ENCODE results near the gene SPTBN4.

Gene SPTBN4

DNA sequence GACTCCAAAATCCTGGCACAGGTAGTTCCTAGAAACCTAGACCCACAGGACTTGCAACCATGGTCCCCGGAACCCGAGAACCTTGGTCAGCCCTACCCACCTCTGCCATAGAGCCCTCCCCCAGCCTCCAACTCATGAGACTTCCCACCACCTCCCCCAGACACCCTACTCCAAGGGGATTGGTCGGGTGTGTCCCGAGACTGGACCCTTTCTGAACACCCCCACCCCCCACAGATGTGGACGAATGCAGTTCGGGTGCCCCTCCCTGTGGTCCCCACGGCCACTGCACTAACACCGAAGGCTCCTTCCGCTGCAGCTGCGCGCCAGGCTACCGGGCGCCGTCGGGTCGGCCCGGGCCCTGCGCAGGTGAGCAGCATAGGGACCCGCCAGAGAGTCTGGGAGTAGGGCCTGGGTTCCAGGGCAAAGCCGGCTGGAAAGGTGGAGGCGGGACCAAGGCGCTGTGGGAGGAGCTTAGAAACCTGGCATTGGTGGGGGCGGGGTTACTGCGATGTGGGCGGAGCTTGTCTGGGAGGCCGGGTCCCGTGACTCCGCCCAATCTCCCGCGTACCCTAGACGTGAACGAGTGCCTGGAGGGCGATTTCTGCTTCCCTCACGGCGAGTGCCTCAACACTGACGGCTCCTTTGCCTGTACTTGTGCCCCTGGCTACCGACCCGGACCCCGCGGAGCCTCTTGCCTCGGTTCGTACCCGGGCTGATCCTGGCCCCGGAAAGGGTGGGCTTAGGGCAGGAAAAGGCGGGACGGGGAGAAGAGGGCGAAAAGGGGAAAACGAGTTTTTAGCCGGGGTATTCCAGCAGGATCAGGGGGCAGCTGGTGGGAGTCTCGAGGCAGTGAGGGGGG, 146.3 kb downstream of the SPTBN4 start:
- H3K4me3 ChIP-seq (ENCODE audit: insufficient read length, low read depth) = peak overlapping the region; percentile 72
- H3K9me3 ChIP-seq (ENCODE audit: insufficient read depth, low read length) = no peaks in the 10 kb centered on the region
- DNase-seq (ENCODE audit: low read depth, low spot score) = no peak
- peak overlapping the region; percentile 69 for H3K9ac ChIP-seq (ENCODE audit: insufficient read length, low read depth)
- TF ChIP-seq ZNF274 (IDR thresholded peaks at IDR 0.05; ENCODE audit: low read depth, low read length) = no peak
- TF ChIP-seq YY1 (IDR thresholded peaks at IDR 0.05; ENCODE audit: insufficient read depth, insufficient read length) = no peak
- no peak for TF ChIP-seq SUZ12 (IDR thresholded peaks at IDR 0.05; ENCODE audit: extremely low read depth, insufficient read depth, insufficient read length)
- H3K27me3 ChIP-seq (ENCODE audit: insufficient read depth, insufficient read length) = peaks cover 39% of the 10 kb centered on the region
- peaks cover 8% of the 10 kb centered on the region for H3K36me3 ChIP-seq (ENCODE audit: insufficient read depth, insufficient read length, low read length)
- peaks cover 6% of the 10 kb centered on the region for H3K4me1 ChIP-seq (ENCODE audit: insufficient read depth, insufficient read length)

DNA sequence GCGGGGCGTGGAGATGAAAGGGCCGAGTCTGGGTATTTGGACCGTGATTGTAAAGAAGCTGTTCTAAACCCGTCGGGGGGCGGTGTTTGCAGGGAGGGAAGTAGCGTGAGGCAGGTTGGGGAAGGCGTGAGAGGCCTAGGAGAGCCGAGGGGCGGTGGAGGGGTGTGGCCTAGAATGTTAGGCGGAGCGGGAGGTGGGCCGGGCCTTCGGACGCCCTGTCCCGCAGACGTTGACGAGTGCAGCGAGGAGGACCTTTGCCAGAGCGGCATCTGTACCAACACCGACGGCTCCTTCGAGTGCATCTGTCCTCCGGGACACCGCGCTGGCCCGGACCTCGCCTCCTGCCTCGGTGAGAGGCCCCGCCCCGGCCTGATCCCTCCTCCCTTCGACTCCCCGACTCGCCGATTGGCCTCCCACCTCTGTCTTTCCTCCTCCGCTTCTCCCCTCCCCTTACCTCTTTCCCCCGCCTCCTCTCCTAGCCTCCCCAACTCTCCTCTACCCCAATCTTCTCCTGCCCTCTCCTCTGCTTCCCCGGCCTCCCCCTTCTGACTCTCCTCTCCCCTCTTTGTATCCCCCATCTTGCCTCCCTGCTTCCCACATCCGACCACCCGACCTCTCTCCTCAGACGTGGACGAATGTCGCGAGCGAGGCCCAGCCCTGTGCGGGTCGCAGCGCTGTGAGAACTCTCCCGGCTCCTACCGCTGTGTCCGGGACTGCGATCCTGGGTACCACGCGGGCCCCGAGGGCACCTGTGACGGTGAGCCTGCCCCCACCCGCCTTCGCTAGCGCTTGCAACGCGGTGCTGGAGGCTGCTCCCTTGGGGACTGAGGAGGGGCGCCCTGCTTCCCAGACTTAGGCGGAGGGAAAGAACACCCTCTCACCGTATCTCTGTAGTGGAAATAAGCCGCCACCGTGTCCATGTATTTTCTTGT, 147.2 kb downstream of the SPTBN4 start:
- peaks cover 30% of the 10 kb centered on the region for H3K27me3 ChIP-seq (ENCODE audit: insufficient read depth, insufficient read length)
- H3K4me3 ChIP-seq (ENCODE audit: insufficient read length, low read depth) = peak overlapping the region; percentile 72
- no peaks in the 10 kb centered on the region for H3K9me3 ChIP-seq (ENCODE audit: insufficient read depth, low read length)
- peak; percentile 62 for DNase-seq (ENCODE audit: low read depth, low spot score)
- no peak for TF ChIP-seq SUZ12 (IDR thresholded peaks at IDR 0.05; ENCODE audit: extremely low read depth, insufficient read depth, insufficient read length)
- no peak for TF ChIP-seq ZNF274 (IDR thresholded peaks at IDR 0.05; ENCODE audit: low read depth, low read length)
- no peak for TF ChIP-seq YY1 (IDR thresholded peaks at IDR 0.05; ENCODE audit: insufficient read depth, insufficient read length)
- peaks cover 8% of the 10 kb centered on the region for H3K36me3 ChIP-seq (ENCODE audit: insufficient read depth, insufficient read length, low read length)
- peak overlapping the region; percentile 82 for H3K9ac ChIP-seq (ENCODE audit: insufficient read length, low read depth)
- peaks cover 6% of the 10 kb centered on the region for H3K4me1 ChIP-seq (ENCODE audit: insufficient read depth, insufficient read length)

GRCh38 chr19:40614622-40615411, 148.0 kb downstream of the SPTBN4 start:
- H3K27me3 ChIP-seq (ENCODE audit: insufficient read depth, insufficient read length) = peaks cover 22% of the 10 kb centered on the region
- H3K36me3 ChIP-seq (ENCODE audit: insufficient read depth, insufficient read length, low read length) = peaks cover 15% of the 10 kb centered on the region
- H3K4me1 ChIP-seq (ENCODE audit: insufficient read depth, insufficient read length) = peaks cover 6% of the 10 kb centered on the region
- H3K4me3 ChIP-seq (ENCODE audit: insufficient read length, low read depth) = peak overlapping the region; percentile 72
- peak; percentile 56 for DNase-seq (ENCODE audit: low read depth, low spot score)
- TF ChIP-seq YY1 (IDR thresholded peaks at IDR 0.05; ENCODE audit: insufficient read depth, insufficient read length) = no peak
- TF ChIP-seq SUZ12 (IDR thresholded peaks at IDR 0.05; ENCODE audit: extremely low read depth, insufficient read depth, insufficient read length) = no peak
- H3K9ac ChIP-seq (ENCODE audit: insufficient read length, low read depth) = peak overlapping the region; percentile 82
- H3K9me3 ChIP-seq (ENCODE audit: insufficient read depth, low read length) = no peaks in the 10 kb centered on the region

DNA sequence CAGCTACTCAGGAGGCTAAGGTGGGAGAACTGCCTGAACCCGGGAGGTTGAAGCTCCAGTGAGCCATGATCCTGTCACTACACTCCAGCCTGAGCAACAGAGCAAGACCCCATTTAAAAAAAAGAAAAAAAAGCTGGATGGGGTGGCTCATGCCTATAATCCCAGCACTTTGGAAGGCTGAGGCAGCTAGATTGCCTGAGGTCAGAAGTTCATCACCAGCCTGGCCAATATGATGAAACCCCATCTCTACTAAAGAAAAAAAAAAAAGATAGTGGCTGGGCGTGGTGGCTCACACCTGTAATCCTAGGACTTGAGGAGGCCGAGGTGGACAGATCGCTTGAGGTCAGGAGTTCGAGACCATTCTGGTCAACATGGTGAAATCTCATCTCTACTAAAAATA, 149.4 kb downstream of the SPTBN4 start:
- Histone ChIP-seq H3K36me3 (ENCODE audit: insufficient read depth, insufficient read length, low read length) (peaks cover 20% of the 10 kb centered on the region), H3K27me3 (ENCODE audit: insufficient read depth, insufficient read length) (peaks cover 11% of the 10 kb centered on the region), H3K9me3 (ENCODE audit: insufficient read depth, low read length) (no peaks in the 10 kb centered on the region), H3K4me1 (ENCODE audit: insufficient read depth, insufficient read length) (peaks cover 6% of the 10 kb centered on the region), H3K4me3 (ENCODE audit: insufficient read length, low read depth) (no peak overlapping the region), H3K9ac (ENCODE audit: insufficient read length, low read depth) (no peak overlapping the region)
- DNase-seq (ENCODE audit: low read depth, low spot score) = no peak
- TF ChIP-seq YY1 (IDR thresholded peaks at IDR 0.05; ENCODE audit: insufficient read depth, insufficient read length) (no peak), SUZ12 (IDR thresholded peaks at IDR 0.05; ENCODE audit: extremely low read depth, insufficient read depth, insufficient read length) (no peak), ZNF274 (IDR thresholded peaks at IDR 0.05; ENCODE audit: low read depth, low read length) (no peak)

GRCh38 chr19:40616941-40617340, 150.1 kb downstream of the SPTBN4 start:
- no peak overlapping the region for H3K9ac ChIP-seq (ENCODE audit: insufficient read length, low read depth)
- no peak for TF ChIP-seq ZNF274 (IDR thresholded peaks at IDR 0.05; ENCODE audit: low read depth, low read length)
- TF ChIP-seq SUZ12 (IDR thresholded peaks at IDR 0.05; ENCODE audit: extremely low read depth, insufficient read depth, insufficient read length) = no peak
- TF ChIP-seq YY1 (IDR thresholded peaks at IDR 0.05; ENCODE audit: insufficient read depth, insufficient read length) = no peak
- DNase-seq (ENCODE audit: low read depth, low spot score) = no peak
- H3K4me1 ChIP-seq (ENCODE audit: insufficient read depth, insufficient read length) = peaks cover 6% of the 10 kb centered on the region
- no peak overlapping the region for H3K4me3 ChIP-seq (ENCODE audit: insufficient read length, low read depth)
- H3K36me3 ChIP-seq (ENCODE audit: insufficient read depth, insufficient read length, low read length) = peaks cover 27% of the 10 kb centered on the region
- peaks cover 3% of the 10 kb centered on the region for H3K27me3 ChIP-seq (ENCODE audit: insufficient read depth, insufficient read length)
- H3K9me3 ChIP-seq (ENCODE audit: insufficient read depth, low read length) = no peaks in the 10 kb centered on the region

DNA sequence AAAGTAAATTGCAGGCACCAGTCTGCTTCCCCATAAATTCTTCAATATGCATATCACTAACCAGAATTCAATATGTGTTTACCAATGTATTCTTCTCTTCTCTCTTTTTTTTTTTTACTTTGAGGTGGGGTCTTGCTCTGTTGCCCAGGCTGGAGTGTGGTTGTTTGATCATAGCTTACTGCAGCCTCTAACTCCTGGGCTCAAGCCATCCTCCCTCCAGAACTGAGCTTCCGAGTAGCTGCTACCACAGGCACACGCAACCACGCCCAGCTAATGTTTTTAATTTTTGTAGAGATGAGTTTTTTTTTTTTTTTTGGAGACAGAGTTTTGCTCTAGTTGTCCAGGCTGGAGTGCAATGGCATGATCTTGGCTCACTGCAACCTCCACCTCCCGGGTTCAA, 151.2 kb downstream of the SPTBN4 start:
- no peaks in the 10 kb centered on the region for H3K27me3 ChIP-seq (ENCODE audit: insufficient read depth, insufficient read length)
- H3K4me3 ChIP-seq (ENCODE audit: insufficient read length, low read depth) = no peak overlapping the region
- DNase-seq (ENCODE audit: low read depth, low spot score) = no peak
- TF ChIP-seq YY1 (IDR thresholded peaks at IDR 0.05; ENCODE audit: insufficient read depth, insufficient read length) = no peak
- TF ChIP-seq SUZ12 (IDR thresholded peaks at IDR 0.05; ENCODE audit: extremely low read depth, insufficient read depth, insufficient read length) = no peak
- TF ChIP-seq ZNF274 (IDR thresholded peaks at IDR 0.05; ENCODE audit: low read depth, low read length) = no peak
- H3K36me3 ChIP-seq (ENCODE audit: insufficient read depth, insufficient read length, low read length) = peaks cover 36% of the 10 kb centered on the region
- H3K4me1 ChIP-seq (ENCODE audit: insufficient read depth, insufficient read length) = peaks cover 10% of the 10 kb centered on the region
- H3K9me3 ChIP-seq (ENCODE audit: insufficient read depth, low read length) = no peaks in the 10 kb centered on the region
- H3K9ac ChIP-seq (ENCODE audit: insufficient read length, low read depth) = no peak overlapping the region

Data from NT2/D1 (cell line).